ENCODE measurements around the gene FIBIN.

Gene FIBIN

DNA sequence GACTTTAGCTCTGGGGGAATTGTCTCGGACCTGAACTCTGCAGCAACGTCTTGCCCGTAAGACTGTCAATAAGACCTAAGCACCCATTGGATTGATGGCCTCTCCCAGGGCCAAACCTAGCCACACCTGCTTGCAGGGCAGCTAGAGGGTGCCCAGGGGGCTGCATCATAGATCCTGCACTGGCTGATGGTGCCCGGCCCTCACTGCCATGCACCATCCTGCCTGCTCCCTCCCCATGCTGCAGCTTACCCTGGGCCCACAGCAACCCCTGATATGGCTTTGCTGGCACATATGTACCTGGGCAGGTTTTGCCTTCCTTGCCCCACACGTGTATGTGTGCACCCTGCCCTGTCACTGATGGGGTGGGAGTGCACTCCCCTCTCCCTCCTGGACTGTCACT is 37.8 kb downstream of the FIBIN start:
- no peak overlapping the region for H3K4me3 ChIP-seq (ENCODE audit: low read depth, low read length)
- TF ChIP-seq, protein P1, sequence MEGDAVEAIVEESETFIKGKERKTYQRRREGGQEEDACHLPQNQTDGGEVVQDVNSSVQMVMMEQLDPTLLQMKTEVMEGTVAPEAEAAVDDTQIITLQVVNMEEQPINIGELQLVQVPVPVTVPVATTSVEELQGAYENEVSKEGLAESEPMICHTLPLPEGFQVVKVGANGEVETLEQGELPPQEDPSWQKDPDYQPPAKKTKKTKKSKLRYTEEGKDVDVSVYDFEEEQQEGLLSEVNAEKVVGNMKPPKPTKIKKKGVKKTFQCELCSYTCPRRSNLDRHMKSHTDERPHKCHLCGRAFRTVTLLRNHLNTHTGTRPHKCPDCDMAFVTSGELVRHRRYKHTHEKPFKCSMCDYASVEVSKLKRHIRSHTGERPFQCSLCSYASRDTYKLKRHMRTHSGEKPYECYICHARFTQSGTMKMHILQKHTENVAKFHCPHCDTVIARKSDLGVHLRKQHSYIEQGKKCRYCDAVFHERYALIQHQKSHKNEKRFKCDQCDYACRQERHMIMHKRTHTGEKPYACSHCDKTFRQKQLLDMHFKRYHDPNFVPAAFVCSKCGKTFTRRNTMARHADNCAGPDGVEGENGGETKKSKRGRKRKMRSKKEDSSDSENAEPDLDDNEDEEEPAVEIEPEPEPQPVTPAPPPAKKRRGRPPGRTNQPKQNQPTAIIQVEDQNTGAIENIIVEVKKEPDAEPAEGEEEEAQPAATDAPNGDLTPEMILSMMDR (conservative IDR thresholded peaks at IDR 0.05; ENCODE audit: low read depth, low read length): no peak

DNA sequence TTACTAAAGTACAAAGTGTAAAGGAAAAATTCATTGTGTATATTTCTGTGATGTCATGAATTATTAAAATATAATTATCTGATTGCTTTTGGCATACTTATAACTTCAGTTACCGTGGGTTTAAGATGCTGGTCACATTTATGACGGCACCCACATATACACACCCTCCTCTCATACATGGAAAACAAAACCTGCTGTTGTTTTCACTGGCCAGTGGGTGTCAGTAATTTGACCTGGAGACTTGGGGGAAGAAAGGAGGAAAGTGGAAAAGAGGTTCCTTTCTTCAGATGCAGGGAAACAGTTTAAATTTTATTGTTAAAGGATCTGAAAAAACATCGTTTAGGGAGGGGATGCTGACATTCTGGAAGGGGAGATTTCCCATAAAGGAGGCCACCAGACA is 46.0 kb downstream of the FIBIN start:
- TF ChIP-seq, protein P1 (conservative IDR thresholded peaks at IDR 0.05; ENCODE audit: low read depth, low read length): peak; percentile 34
- no peak for DNase-seq (ENCODE audit: low read depth)
- no peak overlapping the region for H3K4me3 ChIP-seq (ENCODE audit: low read depth, low read length)

More for the DNA sequence above, 37.8 kb downstream of the FIBIN start:
- no peak for DNase-seq (ENCODE audit: low read depth)

DNA sequence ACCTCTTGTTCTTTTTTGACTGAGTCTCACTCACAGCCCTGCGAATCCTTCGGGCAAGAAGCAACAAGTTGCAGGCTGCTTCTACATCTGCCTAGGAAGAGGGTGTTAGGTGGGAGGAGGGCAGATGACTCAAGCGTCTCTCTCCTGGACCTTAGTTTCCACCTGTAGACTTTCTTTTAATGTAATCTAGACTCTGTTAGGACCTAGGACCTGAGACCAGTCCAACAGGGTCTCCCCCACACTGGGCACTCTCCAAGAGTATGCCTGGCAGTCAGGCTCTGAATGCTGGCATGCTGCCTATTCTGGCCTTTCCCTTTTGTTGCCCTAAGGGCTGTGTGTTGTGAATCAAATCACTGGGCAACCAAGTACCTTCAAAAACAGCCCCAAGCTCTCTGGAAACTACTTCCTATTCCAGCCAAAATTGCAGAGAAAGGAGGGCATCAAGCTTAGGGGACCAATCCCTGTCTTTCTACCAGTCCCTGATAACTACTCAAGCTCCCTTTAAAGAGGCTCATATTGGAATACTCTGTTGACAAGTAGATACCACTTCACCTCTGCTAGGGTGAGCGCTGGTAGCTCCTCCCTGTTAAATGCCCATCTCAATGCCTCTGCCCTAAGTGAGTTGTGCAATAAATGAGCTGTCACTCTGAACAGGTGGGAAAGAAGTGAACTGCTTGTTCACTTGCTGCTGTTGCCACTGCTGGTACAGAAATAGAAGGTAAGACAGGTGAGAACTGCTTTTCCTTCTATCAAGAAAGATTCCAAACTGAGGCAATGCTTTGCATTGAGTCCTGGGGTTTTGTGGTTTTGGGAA is 46.6 kb downstream of the FIBIN start, which contains the start of gene BBOX1:
Gene BBOX1 (plus strand): TSS at position 514 of the 814 bp plus-strand sequence. CDS start 14,616 bp downstream, outside the sequence.
- no peak for DNase-seq (ENCODE audit: low read depth)
- no peak within 1 kb of the TSS for H3K4me3 ChIP-seq (ENCODE audit: low read depth, low read length)
- TF ChIP-seq, protein P1 (conservative IDR thresholded peaks at IDR 0.05; ENCODE audit: low read depth, low read length): no peak

DNA sequence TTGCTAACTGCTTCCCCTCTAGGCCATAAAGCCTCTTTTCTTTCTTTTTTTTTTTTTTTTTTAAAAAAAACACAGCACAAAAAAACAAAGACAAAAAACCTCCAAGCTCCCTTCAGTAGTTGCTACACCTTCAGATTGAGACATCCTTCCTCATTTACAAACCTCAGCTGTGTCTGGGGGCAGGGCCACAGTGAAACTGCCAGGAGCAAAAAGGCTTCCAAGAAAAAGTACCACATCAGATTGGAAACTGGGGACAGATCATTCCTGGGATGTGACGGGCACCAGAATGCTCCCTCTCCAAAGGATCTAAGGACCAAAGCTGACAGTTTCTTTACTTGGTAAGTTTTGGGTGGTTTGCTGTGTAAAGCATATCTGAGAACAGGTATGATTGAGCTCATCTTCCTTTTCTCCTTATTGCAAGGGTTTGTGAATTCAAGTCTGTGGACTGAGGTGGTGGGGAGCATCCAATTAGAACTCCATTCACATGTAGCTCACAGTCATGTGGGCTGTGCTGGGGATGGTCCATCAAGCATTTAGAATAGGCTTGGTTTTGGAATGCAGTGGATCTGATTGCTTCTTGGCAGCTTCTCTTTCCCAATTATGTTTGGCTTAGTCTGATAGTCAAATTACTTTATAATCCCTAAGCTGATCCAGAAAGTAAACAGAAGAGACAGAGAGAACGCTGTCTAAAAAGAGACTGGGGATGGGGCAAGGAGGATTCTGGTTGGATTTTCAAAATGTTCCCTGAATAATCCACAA is 47.4 kb downstream of the FIBIN start:
- no peak for DNase-seq (ENCODE audit: low read depth)
- H3K4me3 ChIP-seq (ENCODE audit: low read depth, low read length): no peak overlapping the region
- TF ChIP-seq, protein P1 (conservative IDR thresholded peaks at IDR 0.05; ENCODE audit: low read depth, low read length): no peak

All from choroid plexus epithelial cell (primary cell).